Measurements from ENCODE around the gene EPC1. TPM values are rescaled to one million over a fixed set of nuclear protein-coding genes. Genes with fewer than 3 reads are reported as not detected.

Gene EPC1
- 27.6 and 33.5 TPM in 2 replicates for total RNA-seq

GRCh38 chr10:32346551-32347362, at the start of gene EPC1:
Gene EPC1, minus strand, starts transcription at chr10:32347158. Its CDS starts 243 bp downstream, at chr10:32346915.

Small RNAs within 50 kb of the gene (small RNA-seq; reads per million reads assigned to genes)
- gene RNU6-1244P, result not detected

Other genes with a start within 250 kb of the EPC1 start
- 7.3 and 19.6 TPM in 2 replicates for gene CCDC7, start 99.0 kb upstream of the EPC1 start, total RNA-seq

All from thoracic aorta endothelial cell (primary cell).